ENCODE results near the gene PTPRS. TPM values are rescaled to one million over a fixed set of nuclear protein-coding genes. Genes with fewer than 3 reads are reported as not detected.

Gene PTPRS
- total RNA-seq, 1 experiment from 2014 or later, result 93.0 TPM

- H3K36me3 Mint-ChIP-seq (ENCODE audit: insufficient read depth, unreplicated experiment), result peaks cover 10% of the 10 kb centered on the region
- intact Hi-C loops (cut with micrococcal nuclease; ENCODE audit: unreplicated experiment), result no loop called here
- no peaks in the 10 kb centered on the region for H3K9me3 Mint-ChIP-seq (ENCODE audit: low read depth, unreplicated experiment)
- no peak for DNase-seq
- H3K4me3 Mint-ChIP-seq (ENCODE audit: low read depth, unreplicated experiment), result no peak overlapping the region
- BruUV-seq (replicated peaks), result no TSS peak
- CTCF ChIA-PET, result interaction anchor here (0.8 kb wide), 1 partner anchor 42 kb away, joined by 4 read pairs; no protein-coding TSS in a partner anchor
- TF ChIP-seq CTCF (IDR thresholded peaks at IDR 0.05; ENCODE audit: unreplicated experiment), result no peak
- H3K27ac Mint-ChIP-seq (ENCODE audit: unreplicated experiment), result no peak overlapping the region
- H3K27me3 Mint-ChIP-seq (ENCODE audit: unreplicated experiment), result no peaks in the 10 kb centered on the region
- H3K4me1 Mint-ChIP-seq (ENCODE audit: low read depth, unreplicated experiment), result peaks cover 8% of the 10 kb centered on the region
These were observed 5.7 kb downstream of the PTPRS start for GRCh38 chr19:5334824-5335500.

- no TSS peak for BruUV-seq (replicated peaks)
- intact Hi-C loops (cut with micrococcal nuclease; ENCODE audit: unreplicated experiment), result no loop called here
- peaks cover 6% of the 10 kb centered on the region for H3K4me1 Mint-ChIP-seq (ENCODE audit: low read depth, unreplicated experiment)
These were observed 6.3 kb downstream of the PTPRS start for GRCh38 chr19:5334366-5334739.

GRCh38 chr19:5333581-5334365 lies 6.8 kb downstream of the PTPRS start:
- Mint-ChIP-seq H3K36me3 (ENCODE audit: insufficient read depth, unreplicated experiment) (peaks cover under 1% of the 10 kb centered on the region), H3K9me3 (ENCODE audit: low read depth, unreplicated experiment) (no peaks in the 10 kb centered on the region), H3K4me3 (ENCODE audit: low read depth, unreplicated experiment) (no peak overlapping the region), H3K27ac (ENCODE audit: unreplicated experiment) (no peak overlapping the region), H3K4me1 (ENCODE audit: low read depth, unreplicated experiment) (peaks cover under 1% of the 10 kb centered on the region), H3K27me3 (ENCODE audit: unreplicated experiment) (no peaks in the 10 kb centered on the region)
- no peak for TF ChIP-seq CTCF (IDR thresholded peaks at IDR 0.05; ENCODE audit: unreplicated experiment)
- intact Hi-C loops (cut with micrococcal nuclease; ENCODE audit: unreplicated experiment), result no loop called here
- DNase-seq, result no peak
- no TSS peak for BruUV-seq (replicated peaks)
- CTCF ChIA-PET, result no interaction called here

More at GRCh38 chr19:5334366-5334739, 6.3 kb downstream of the PTPRS start:
- Mint-ChIP-seq H3K27me3 (ENCODE audit: unreplicated experiment) (no peaks in the 10 kb centered on the region), H3K36me3 (ENCODE audit: insufficient read depth, unreplicated experiment) (peaks cover 6% of the 10 kb centered on the region), H3K4me3 (ENCODE audit: low read depth, unreplicated experiment) (no peak overlapping the region), H3K27ac (ENCODE audit: unreplicated experiment) (no peak overlapping the region), H3K9me3 (ENCODE audit: low read depth, unreplicated experiment) (no peaks in the 10 kb centered on the region)
- TF ChIP-seq CTCF (IDR thresholded peaks at IDR 0.05; ENCODE audit: unreplicated experiment), result no peak
- DNase-seq, result no peak
- CTCF ChIA-PET, result interaction anchor here (0.8 kb wide), 1 partner anchor 41 kb away, joined by 4 read pairs; no protein-coding TSS in a partner anchor

- intact Hi-C loops (cut with micrococcal nuclease; ENCODE audit: unreplicated experiment), result no loop called here
- TF ChIP-seq CTCF (IDR thresholded peaks at IDR 0.05; ENCODE audit: unreplicated experiment), result no peak
- Mint-ChIP-seq H3K27me3 (ENCODE audit: unreplicated experiment) (no peaks in the 10 kb centered on the region), H3K9me3 (ENCODE audit: low read depth, unreplicated experiment) (no peaks in the 10 kb centered on the region), H3K4me3 (ENCODE audit: low read depth, unreplicated experiment) (no peak overlapping the region), H3K27ac (ENCODE audit: unreplicated experiment) (no peak overlapping the region), H3K36me3 (ENCODE audit: insufficient read depth, unreplicated experiment) (no peaks in the 10 kb centered on the region), H3K4me1 (ENCODE audit: low read depth, unreplicated experiment) (no peaks in the 10 kb centered on the region)
- CTCF ChIA-PET, result interaction anchor here (0.6 kb wide), 1 partner anchor 58 kb away, joined by 3 read pairs; no protein-coding TSS in a partner anchor
- no TSS peak for BruUV-seq (replicated peaks)
- DNase-seq, result no peak
These were observed 8.1 kb downstream of the PTPRS start for GRCh38 chr19:5332501-5332900.

All from Calu3 (cell line).